ENCODE results near the gene CLIP4.

The CLIP4 gene

DNA sequence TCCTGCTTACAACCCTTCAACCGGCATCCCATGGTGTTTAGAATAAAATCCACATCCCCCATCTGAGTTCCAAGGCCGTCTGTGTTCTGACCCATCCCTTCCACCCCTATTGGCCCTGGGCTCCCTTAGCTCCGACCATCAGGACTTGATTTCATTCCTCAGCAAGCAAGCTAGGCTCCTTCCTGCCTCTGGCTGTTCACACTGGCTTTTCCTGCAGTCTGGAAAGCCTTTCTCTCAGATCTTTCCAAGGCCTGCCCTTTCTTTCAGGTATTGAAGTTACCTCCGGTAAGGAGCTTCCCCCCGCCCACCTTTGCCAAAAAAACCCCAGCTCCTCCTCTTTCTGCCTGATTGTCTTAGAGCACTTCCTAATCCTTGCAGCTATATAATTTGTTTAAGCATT is 86.8 kb downstream of the CLIP4 start:
- no peaks in the 10 kb centered on the region for H3K4me1 ChIP-seq
- intact Hi-C loops (cut with DNase I; ENCODE audit: low total_unique reads): no loop called here
- no peaks in the 10 kb centered on the region for H3K9me3 ChIP-seq
- no peaks in the 10 kb centered on the region for H3K27me3 ChIP-seq
- TF ChIP-seq, protein P1, sequence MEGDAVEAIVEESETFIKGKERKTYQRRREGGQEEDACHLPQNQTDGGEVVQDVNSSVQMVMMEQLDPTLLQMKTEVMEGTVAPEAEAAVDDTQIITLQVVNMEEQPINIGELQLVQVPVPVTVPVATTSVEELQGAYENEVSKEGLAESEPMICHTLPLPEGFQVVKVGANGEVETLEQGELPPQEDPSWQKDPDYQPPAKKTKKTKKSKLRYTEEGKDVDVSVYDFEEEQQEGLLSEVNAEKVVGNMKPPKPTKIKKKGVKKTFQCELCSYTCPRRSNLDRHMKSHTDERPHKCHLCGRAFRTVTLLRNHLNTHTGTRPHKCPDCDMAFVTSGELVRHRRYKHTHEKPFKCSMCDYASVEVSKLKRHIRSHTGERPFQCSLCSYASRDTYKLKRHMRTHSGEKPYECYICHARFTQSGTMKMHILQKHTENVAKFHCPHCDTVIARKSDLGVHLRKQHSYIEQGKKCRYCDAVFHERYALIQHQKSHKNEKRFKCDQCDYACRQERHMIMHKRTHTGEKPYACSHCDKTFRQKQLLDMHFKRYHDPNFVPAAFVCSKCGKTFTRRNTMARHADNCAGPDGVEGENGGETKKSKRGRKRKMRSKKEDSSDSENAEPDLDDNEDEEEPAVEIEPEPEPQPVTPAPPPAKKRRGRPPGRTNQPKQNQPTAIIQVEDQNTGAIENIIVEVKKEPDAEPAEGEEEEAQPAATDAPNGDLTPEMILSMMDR (IDR thresholded peaks at IDR 0.05): no peak
- peaks cover 0 to 11% (median 4%) of the 10 kb centered on the region in 3 donors for H3K36me3 ChIP-seq
- no peak for DNase-seq
- H3K27ac ChIP-seq: no peak overlapping the region
- no peak overlapping the region for H3K4me3 ChIP-seq

DNA sequence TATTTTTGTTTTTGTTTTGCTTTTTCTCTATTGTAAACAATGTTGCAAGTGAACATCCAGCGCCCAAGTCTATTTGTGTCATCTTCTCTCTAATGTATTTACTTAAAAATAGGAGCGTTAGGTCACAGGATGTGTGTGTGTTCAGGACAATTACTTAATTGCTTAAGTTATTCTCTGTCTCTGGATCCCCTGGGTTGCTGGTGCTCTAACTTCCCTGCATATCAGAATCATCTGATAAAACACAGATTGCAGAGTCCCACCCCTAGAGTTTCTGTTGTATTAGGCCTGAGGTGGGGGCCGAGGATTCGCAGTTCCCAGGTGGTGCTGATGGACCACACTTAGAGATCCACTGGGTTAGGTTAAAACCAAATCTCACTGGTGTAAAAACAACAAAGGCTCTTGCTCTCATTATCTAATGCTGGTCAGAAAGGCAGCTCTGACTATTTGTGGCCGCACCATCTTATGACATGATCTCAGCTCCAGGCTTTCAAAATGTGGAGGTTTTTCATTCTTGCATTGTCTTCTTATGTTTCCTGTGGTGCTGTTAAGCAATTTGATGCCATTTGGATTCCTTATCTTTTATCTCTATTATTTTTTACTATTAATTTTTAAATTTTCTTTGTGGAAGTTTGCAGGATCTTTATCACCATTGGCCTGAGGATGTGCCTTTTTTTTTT is 87.7 kb downstream of the CLIP4 start:
- peaks cover 0 to 11% (median 4%) of the 10 kb centered on the region in 3 donors for H3K36me3 ChIP-seq
- TF ChIP-seq, protein P1 (IDR thresholded peaks at IDR 0.05): no peak
- H3K9me3 ChIP-seq: no peaks in the 10 kb centered on the region
- H3K27ac ChIP-seq: no peak overlapping the region
- no peaks in the 10 kb centered on the region for H3K4me1 ChIP-seq
- no peak overlapping the region for H3K4me3 ChIP-seq
- no peak for DNase-seq
- intact Hi-C loops (cut with DNase I; ENCODE audit: low total_unique reads): no loop called here
- H3K27me3 ChIP-seq: no peaks in the 10 kb centered on the region

DNA sequence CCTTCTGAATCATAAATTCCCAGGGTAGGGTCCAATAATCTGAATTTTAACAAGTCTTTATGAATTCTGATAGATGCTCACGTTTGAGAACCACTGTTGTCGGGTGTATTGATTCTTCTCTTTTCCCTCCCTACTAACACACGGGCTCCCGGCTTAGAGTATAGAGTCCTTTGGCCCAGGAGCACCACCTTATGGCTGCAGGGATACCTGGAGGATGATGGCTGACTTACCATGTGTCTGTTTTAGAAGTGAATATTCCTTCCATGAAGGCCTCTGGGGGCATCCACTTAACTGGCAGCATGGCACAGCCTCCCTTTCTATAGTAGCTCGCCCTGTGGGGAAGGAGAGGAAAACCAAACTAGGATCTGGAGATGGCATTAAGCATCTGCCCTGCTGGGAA is 91.7 kb downstream of the CLIP4 start:
- no peaks in the 10 kb centered on the region for H3K4me1 ChIP-seq
- H3K27me3 ChIP-seq: no peaks in the 10 kb centered on the region
- H3K36me3 ChIP-seq: peaks cover 0 to 17% (median 4%) of the 10 kb centered on the region in 3 donors
- no peak overlapping the region for H3K4me3 ChIP-seq
- DNase-seq: no peak
- H3K27ac ChIP-seq: no peak overlapping the region
- H3K9me3 ChIP-seq: no peaks in the 10 kb centered on the region
- intact Hi-C loops (cut with DNase I; ENCODE audit: low total_unique reads): no loop called here
- TF ChIP-seq, protein P1 (IDR thresholded peaks at IDR 0.05): no peak

DNA sequence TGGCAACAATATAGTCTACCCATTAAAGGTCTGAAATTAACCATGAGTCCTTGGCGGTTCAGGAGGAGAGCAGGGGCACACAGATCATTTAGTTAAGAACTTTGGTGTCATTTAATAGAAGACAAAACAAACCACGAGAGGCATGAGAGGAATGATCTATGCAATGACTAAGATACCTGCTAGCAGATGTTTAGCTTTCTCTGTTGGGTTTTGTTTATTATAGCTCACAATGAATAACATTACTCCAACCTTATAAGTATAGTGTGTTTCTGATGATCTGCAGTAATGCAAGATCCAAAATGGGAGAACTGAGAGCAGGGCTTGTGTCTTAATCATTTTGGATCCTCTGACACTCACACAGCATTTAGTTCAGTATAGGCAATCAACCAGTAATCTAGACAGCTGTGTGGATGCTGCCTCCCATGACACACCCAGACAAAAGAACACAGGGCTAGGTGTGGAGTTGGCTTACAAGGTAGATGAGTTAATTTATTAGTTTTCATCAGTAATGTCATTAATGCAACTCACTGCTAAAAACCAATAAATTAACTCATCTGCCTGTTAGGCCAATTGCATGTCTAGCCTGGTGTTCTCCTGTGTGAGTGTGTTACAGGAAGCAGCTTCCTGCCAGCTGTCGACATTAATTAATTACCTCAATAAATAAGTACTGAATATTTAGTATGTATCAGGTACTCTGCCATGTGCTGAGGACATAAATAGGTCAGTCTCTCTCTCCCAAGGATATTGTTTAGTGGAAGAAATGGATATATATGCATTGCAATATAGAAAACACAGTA is 92.3 kb downstream of the CLIP4 start:
- H3K4me3 ChIP-seq: no peak overlapping the region
- no peak for DNase-seq
- TF ChIP-seq, protein P1 (IDR thresholded peaks at IDR 0.05): no peak
- H3K9me3 ChIP-seq: no peaks in the 10 kb centered on the region
- H3K27me3 ChIP-seq: no peaks in the 10 kb centered on the region
- intact Hi-C loops (cut with DNase I; ENCODE audit: low total_unique reads): no loop called here
- H3K36me3 ChIP-seq: peaks cover 0 to 17% (median 4%) of the 10 kb centered on the region in 3 donors
- no peak overlapping the region for H3K27ac ChIP-seq
- H3K4me1 ChIP-seq: no peaks in the 10 kb centered on the region

DNA sequence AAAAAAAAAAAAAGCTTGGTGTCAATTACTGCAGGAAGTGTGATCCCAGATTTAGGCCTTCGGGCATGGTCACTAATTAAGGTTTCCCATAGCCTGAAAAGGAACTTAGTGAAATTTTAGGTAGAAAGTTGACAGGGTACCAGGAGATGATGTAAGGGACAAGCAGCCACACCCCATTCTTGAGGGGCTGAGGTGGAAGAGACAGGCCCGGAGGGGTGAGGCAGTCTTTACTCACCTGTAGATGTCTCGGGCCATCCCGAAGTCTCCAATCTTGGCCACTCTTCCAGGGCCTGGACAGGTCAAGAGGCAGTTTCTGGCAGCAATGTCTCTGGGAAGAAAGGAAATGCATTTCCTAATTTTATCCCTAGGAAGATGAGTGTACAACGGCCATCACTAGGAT is 94.3 kb downstream of the CLIP4 start:
- DNase-seq: no peak
- H3K27me3 ChIP-seq: no peaks in the 10 kb centered on the region
- H3K9me3 ChIP-seq: no peaks in the 10 kb centered on the region
- peaks cover 0 to 14% (median 2%) of the 10 kb centered on the region in 3 donors for H3K36me3 ChIP-seq
- no peaks in the 10 kb centered on the region for H3K4me1 ChIP-seq
- H3K27ac ChIP-seq: no peak overlapping the region
- no peak overlapping the region for H3K4me3 ChIP-seq
- TF ChIP-seq, protein P1 (IDR thresholded peaks at IDR 0.05): no peak
- intact Hi-C loops (cut with DNase I; ENCODE audit: low total_unique reads): no loop called here
